Left lung (tissue), 10 donors: ENCODE results near the gene RASA3. TPM values are rescaled to one million over a fixed set of nuclear protein-coding genes. Genes with fewer than 3 reads are reported as not detected.

Experiments used
- ATAC-seq: fragments of 200-7000 bp; cut with Tn5 transposase; one replicate; pipeline ENCODE4 v1.9.1; 2020; ENCODE audit warnings: moderate library complexity
- DNase-seq, 4 donors: peaks; one replicate each; pipeline ENCODE4 v3.0.0-alpha.2; 2013 to 2020
- H3K27ac ChIP-seq, 2 donors: fragments of 200-600 bp; sonication (generic) in 1 of 2; one replicate each; pipeline versions ENCODE4 v1.5.0 to v1.8.0; 2020 to 2021
- H3K27me3 ChIP-seq, 2 donors: fragments of 200-600 bp; sonication (generic) in 1 of 2; one replicate each; pipeline versions ENCODE4 v1.5.0 to v1.8.0; 2020 to 2021
- H3K36me3 ChIP-seq, 2 donors: fragments of 200-600 bp; sonication (generic) in 1 of 2; one replicate each; pipeline versions ENCODE4 v1.5.0 to v1.8.0; 2020 to 2021
- H3K4me1 ChIP-seq, 2 donors: fragments of 200-600 bp; one replicate each; pipeline ENCODE4 v1.8.0; 2021
- H3K4me3 ChIP-seq, 2 donors: fragments of 200-600 bp; sonication (generic) in 1 of 2; one replicate each; pipeline versions ENCODE4 v1.5.0 to v1.8.0; 2020 to 2021; ENCODE audit warnings: mild to moderate bottlenecking in 1 of 2
- H3K9me3 ChIP-seq, 2 donors: fragments of 200-600 bp; sonication (generic) in 1 of 2; one replicate each; pipeline versions ENCODE4 v1.5.0 to v1.8.0; 2020 to 2021
- intact Hi-C, 2 donors: fragments of 100-400 bp; cut with DNase I; formaldehyde crosslinking; loops; one replicate each; pipeline versions ENCODE4 v1.11.2 to v1.14.2; 2022
- polyA plus RNA-seq, 6 donors: library from polyadenylated mRNA; unstranded; fragments of 120-200 nt; gene quantifications; one replicate each; pipeline ENCODE4 v1.2.1, GENCODE V29; 2013; ENCODE audit not compliant: insufficient read length in 6 of 6
- total RNA-seq, 2 donors: library from RNA; stranded (reverse); fragmentation: NEBNext Ultra II Directional; extraction: Animal tissue kit (Norgen Biotek cat#: 25700); gene quantifications; one replicate each; pipeline ENCODE4 v1.2.1, GENCODE V29; 2021
- TF ChIP-seq, protein P1 (sequence below), 2 donors: fragments of 200-600 bp; sonication (generic) in 1 of 2; IDR thresholded peaks; one replicate each; pipeline versions ENCODE4 v1.5.0 to v1.8.0; 2021; ENCODE audit warnings: antibody characterized with exemption in 2 of 2
- donor health status: DM: no; HTN: yes; CAD: no.
- donor health status: DM: no; HTN: no; CAD: no.

RASA3 gene
- total and polyA plus RNA-seq, 8 donors = 11.4 to 22.2 (median 12.7) TPM

DNA sequence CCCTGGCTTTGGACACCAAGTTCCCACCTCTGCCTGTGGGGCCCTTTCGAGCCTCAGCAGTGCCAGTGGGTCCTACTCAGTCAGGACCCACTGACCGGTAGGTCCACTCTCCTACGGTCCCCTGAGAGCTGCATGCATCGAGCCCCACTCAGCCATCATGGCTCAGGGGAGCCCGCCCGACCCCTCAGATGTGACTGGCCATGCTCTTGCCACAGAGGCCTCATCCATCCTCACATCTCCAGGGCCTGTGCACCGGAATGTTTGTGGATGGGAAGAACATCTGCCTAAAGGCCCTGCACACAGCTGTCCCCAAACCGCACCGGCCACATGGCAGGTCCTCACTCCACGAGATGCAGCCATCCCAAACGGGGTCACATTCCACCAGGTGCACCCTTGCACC lies 105.9 kb downstream of the RASA3 start:
- H3K36me3 ChIP-seq = peaks cover 0 to 60% of the 10 kb centered on the region in 2 donors
- H3K4me1 ChIP-seq = peaks cover 0 to 14% of the 10 kb centered on the region in 2 donors
- TF ChIP-seq, protein P1, sequence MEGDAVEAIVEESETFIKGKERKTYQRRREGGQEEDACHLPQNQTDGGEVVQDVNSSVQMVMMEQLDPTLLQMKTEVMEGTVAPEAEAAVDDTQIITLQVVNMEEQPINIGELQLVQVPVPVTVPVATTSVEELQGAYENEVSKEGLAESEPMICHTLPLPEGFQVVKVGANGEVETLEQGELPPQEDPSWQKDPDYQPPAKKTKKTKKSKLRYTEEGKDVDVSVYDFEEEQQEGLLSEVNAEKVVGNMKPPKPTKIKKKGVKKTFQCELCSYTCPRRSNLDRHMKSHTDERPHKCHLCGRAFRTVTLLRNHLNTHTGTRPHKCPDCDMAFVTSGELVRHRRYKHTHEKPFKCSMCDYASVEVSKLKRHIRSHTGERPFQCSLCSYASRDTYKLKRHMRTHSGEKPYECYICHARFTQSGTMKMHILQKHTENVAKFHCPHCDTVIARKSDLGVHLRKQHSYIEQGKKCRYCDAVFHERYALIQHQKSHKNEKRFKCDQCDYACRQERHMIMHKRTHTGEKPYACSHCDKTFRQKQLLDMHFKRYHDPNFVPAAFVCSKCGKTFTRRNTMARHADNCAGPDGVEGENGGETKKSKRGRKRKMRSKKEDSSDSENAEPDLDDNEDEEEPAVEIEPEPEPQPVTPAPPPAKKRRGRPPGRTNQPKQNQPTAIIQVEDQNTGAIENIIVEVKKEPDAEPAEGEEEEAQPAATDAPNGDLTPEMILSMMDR (IDR thresholded peaks at IDR 0.05) = no peak
- intact Hi-C loops = no loop called here
- DNase-seq (peak in 1 of 4 donors; percentile 41), ATAC-seq (no peak)
- no peaks in the 10 kb centered on the region for H3K9me3 ChIP-seq
- no peak overlapping the region for H3K4me3 ChIP-seq
- no peaks in the 10 kb centered on the region for H3K27me3 ChIP-seq
- peak overlapping the region in 1 of 2 donors; percentile 57 for H3K27ac ChIP-seq

DNA sequence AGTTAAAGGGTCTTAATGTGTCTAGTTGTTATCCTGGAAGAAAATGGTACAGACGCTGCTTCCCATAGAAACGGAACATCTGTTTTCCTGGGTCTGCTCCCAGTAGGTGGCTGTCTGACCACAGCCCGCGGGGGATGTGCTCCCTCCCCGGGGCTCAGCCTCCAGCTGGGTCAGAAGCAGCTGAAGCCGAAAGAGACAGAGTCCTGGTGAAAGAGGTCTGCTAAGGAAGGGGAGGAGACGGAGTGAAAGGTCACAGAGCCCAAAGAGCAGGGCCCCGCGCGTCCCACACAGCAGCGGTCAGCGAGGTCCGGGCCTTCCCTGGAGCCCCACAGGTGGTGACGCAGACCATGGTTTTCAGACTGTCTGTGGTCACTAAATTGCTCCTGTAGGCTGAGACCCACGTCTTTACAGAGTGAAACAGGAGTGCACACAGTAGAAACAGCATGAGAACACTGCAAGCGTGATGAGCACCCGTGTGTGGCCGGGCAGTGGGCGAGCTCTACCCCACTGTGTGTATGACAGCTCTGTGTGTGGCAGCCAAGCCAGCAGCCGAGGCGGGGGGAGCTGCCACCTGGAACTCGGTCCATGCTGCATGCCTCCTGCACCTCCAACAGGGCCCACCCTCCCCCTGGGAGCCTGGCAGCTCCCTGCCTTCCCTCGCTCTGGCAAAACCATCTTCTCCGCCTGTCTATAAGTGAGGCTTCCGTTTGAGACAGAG lies 106.5 kb downstream of the RASA3 start:
- Histone ChIP-seq H3K9me3 (no peaks in the 10 kb centered on the region), H3K4me1 (peaks cover 0 to 14% of the 10 kb centered on the region in 2 donors), H3K4me3 (no peak overlapping the region), H3K27me3 (no peaks in the 10 kb centered on the region), H3K27ac (peak overlapping the region in 1 of 2 donors; percentile 57), H3K36me3 (peaks cover 0 to 66% of the 10 kb centered on the region in 2 donors)
- peak; percentile 59 for ATAC-seq
- peak in 3 of 4 donors; percentile 61 to 83 (median 72) for DNase-seq
- intact Hi-C loops = no loop called here
- TF ChIP-seq, protein P1 (IDR thresholded peaks at IDR 0.05) = no peak

DNA sequence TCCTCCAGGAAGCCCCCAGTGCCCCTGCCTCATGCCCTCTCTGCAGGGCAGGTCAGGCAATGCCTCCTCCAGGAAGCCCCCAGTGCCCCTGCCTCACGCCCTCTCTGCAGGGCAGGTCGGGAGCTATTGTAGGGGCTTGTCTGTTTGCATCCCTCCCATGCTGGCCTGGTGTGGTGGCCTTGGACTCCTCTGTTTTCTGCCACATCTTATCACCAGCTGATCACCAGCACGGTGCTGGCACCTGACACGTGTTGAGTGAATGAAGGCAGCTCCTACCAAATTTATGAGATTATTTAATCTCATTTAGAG lies 107.1 kb downstream of the RASA3 start:
- no peaks in the 10 kb centered on the region for H3K27me3 ChIP-seq
- intact Hi-C loops = no loop called here
- H3K4me3 ChIP-seq = no peak overlapping the region
- no peaks in the 10 kb centered on the region for H3K9me3 ChIP-seq
- H3K4me1 ChIP-seq = peaks cover 0 to 14% of the 10 kb centered on the region in 2 donors
- TF ChIP-seq, protein P1 (IDR thresholded peaks at IDR 0.05) = no peak
- H3K36me3 ChIP-seq = peaks cover 0 to 71% of the 10 kb centered on the region in 2 donors
- H3K27ac ChIP-seq = no peak overlapping the region
- no peak for ATAC-seq
- DNase-seq = peak in 1 of 4 donors; percentile 35

- DNase-seq (peak in 1 of 4 donors; percentile 67), ATAC-seq (no peak)
- Histone ChIP-seq H3K27me3 (no peaks in the 10 kb centered on the region), H3K4me3 (no peak overlapping the region), H3K4me1 (peaks cover 0 to 14% of the 10 kb centered on the region in 2 donors), H3K9me3 (no peaks in the 10 kb centered on the region), H3K27ac (no peak overlapping the region), H3K36me3 (peaks cover 0 to 72% of the 10 kb centered on the region in 2 donors)
- TF ChIP-seq, protein P1 (IDR thresholded peaks at IDR 0.05) = no peak
- intact Hi-C loops = no loop called here
Observed at GRCh38 chr13:114024603-114025404, 107.6 kb downstream of the RASA3 start.
